HG03097 (cell line): ENCODE results near the gene ARHGAP31.
"Not testable (repeated sequence)": the region's sequence is repeated elsewhere in the genome, so short reads cannot be mapped to it uniquely, and the experiment has no call there.

Source experiments
- ATAC-seq: cut with Tn5 transposase; IDR thresholded peaks from one replicate; pipeline ENCODE4 v1.9.1; 2021; ENCODE audit not compliant: unreplicated experiment, low FRiP score

Gene ARHGAP31

DNA sequence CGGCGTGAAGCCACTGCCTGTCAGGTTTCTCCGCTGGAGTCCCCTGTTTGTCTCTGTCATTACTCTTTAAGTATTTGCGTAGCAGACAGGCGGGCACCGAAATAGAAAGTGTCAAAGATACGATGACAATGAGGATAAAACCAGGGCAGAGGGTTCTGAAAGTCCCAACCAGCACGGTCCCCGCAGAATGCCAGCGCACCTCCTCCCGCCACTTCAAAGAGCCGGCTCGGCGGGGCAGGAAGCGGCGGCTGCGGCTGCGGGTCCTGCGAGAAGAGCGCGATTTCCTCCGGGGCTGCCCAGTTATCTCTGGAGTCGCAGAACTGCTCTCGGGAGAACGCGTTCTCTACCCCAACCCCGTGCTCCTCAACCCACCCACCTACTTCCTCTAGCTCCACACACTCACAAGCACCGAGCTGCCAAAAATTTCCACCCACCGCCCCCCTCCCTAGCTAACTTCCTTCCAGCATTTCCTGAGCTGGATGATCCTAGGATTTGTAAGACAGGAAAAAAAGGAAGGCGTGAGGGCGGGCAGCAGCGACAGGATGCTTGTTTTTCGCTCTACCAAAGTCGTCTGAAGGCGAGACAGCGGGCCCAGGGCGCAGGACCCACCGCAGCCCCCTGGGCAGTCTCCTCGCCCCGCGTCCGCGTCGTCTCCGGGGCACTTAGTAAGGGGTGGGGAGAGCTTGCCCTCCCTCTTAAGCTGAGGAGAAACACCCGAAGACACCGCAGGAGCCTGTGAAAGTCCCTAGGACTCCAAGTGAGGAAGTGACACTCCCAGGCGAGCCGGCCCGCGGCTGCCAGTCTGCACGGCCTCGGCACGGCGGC is at the start of gene ARHGAP31:
Gene ARHGAP31 (plus strand): TSS at position 513 of the 825 bp plus-strand sequence. CDS start 522 bp downstream, outside the sequence.
- peak; percentile 54 for ATAC-seq

GRCh38 chr3:119245778-119246177 is 48.4 kb upstream of the ARHGAP31 start:
- no peak for ATAC-seq

DNA sequence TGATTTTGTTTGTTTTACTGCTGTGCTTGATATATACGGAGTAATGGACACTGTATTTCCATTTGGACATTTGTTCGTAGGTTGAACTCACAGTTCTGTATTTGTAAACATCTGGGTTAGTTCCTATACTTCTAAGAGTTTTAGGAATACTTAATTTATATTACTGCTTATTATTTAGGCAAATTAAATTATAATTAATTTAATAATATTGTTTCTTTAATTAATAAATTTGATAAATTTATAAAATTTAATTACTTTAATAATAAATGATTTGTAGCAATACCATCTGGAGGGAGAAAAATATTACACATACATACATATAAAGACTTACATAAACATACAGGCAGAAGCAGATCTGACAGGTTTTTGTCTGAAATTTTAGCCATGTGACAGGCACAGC is 39.0 kb upstream of the ARHGAP31 start:
- no peak for ATAC-seq

- ATAC-seq = no peak
Observed at GRCh38 chr3:119257111-119257510, 37.1 kb upstream of the ARHGAP31 start.

- no peak for ATAC-seq
Observed at GRCh38 chr3:119257654-119258410, 36.4 kb upstream of the ARHGAP31 start.

DNA sequence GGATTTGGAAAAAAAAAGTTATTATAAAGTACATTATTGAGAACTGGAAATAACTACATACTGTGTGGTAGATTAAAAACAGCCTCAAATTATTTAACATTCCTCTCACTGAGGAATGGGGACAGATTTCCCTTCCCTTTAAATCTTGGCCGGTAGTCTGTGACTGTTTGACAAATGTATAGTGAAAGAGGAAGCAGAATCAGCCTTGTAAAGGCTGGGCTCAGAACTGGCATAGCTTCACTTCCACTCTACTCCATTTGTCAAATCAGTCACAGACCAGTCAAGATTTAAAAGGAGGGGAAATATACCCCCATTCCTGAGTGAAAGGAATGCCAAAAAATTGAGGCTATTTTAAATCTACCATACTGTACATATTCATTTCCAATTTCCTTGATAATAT is 35.3 kb upstream of the ARHGAP31 start:
- peak; percentile 86 for ATAC-seq

DNA sequence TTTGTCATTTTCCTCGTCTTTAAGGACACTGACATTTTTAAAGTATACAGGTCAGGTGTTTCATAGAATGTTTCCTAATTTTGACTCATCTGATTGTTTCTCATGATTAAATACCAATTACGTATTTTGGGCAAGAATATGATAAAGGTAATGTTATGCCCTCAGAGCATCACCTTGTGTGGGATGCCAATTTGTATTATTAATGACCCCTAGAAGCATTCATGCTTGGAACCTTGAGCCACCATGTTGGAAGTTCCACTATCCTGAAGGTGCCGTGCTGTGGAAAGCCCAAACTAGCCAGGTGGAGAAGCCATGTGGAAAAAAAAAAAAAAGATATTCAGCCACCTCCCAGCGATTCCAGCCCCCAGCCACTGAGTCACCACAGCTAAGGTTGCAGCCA is 34.4 kb upstream of the ARHGAP31 start:
- no peak for ATAC-seq

DNA sequence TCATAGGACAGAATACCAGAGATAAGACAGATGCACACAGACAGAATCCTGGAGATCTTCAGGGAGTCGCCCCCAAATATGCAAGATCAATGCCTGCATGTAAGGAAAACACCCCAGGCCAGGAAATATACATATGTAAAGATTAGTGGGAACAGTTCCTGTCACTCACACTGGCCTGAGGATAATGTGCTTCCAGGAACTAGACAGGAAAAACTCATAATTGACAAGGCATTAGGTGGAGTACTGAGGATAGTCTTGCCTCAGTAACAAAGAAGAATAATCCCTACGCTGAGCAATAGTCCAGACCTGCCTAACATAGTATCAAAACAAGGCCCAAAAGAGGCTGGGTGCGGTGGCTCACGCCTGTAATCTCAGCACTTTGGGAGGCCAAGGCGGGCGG is 33.1 kb upstream of the ARHGAP31 start:
- no peak for ATAC-seq

GRCh38 chr3:119270212-119270611 is 24.0 kb upstream of the ARHGAP31 start:
- ATAC-seq = not testable (repeated sequence)

- ATAC-seq = no peak
Observed at GRCh38 chr3:119276680-119277079, 17.5 kb upstream of the ARHGAP31 start.

DNA sequence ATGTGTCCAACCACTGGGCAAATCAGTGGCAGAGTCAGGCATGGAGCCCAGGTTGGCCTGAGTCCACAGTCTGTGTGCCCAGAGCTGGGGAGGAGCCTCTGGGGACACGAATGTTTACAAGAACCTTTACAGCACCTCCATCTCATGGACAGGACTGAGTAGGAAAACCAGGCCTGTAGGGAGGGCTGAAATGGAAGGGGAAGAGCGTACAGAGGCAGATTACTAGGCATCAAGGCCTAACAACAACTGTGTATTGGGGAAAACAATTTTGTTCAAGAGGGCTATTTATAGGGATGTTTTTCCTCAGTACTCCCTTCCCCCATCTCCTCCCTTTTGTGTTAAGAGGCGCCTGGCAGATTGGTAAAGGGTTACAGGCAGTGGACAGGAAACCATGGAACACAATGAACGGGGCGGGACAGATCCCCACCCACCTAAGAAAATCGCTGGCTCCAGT is 15.1 kb upstream of the ARHGAP31 start:
- no peak for ATAC-seq

GRCh38 chr3:119279584-119280243 is 14.5 kb upstream of the ARHGAP31 start:
- no peak for ATAC-seq

DNA sequence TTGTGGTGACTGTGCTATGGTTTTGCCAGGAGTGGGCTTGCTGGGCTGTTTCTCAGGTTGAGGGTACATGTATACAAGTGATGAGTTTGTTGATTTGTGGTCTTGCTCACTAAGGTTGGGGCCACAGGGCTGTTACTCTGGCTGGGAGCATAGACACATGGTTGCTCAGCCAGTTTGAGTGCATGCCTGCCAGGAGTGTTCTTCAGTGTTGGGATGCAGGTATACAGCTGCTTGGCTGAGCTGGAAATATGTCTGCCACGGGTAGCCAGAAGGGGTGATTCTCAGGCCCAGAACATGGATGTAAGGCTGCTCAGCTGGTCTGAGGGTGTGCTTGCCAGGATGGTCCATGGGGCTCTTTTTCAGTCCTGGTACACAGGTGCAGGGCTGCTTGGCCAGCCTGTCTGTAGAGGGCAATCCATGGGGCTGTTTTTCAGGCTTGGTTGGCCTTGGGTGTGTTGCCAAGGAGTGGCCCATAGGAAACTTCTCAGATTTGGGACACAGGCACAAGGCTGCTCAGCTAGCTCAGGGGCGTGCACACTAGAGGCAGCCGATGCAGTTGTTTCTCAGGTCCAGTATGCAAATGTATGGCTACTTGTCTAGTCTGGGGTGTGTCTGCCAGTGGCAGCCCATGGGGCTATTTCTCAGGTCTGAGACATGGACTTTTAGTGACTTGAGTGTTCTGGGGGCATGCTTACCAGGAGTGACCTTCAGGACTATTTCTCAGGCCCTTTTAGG is 5.3 kb upstream of the ARHGAP31 start:
- no peak for ATAC-seq

GRCh38 chr3:119289404-119289770 is 4.8 kb upstream of the ARHGAP31 start:
- ATAC-seq = no peak

DNA sequence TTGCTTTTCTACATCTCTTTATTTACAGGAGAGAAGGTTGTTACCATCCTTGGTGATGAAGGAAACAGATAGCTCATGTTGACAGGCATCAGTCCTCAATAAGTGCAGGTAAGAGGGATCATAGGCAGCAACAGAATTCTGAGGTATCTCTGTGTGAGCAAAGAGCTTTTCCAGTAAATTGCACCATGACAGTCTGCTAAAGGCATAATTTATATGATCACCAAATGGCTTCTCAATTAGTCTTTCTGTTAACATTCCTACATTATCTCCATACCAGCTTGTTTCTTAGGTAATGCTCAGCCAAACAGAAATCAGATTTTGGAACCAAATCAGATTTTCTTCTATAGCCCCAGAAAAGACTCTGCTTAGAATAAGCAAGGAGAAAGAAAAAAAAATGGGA is 3.6 kb upstream of the ARHGAP31 start:
- no peak for ATAC-seq

- ATAC-seq = no peak
Observed at GRCh38 chr3:119291062-119291700, 3.0 kb upstream of the ARHGAP31 start.

DNA sequence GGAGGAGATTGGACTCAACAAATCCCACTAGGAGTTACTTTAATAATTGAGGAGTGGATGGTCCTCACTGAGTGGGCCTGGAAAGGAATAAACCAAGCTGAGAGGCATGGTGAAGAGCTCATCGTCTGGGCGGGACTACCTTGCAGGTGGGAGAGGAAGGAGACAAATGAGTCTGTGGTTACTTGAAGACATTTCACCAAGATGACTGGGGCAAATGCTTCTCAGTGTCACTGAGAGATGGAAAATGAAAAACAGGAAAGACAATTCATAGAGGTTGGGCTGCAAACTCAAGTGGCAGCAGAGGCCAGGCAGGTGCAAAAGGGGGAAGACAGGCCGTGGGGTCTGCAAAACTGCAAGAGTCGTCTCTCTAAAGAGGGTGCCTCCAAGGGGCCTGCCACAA is 1.5 kb upstream of the ARHGAP31 start:
- ATAC-seq = no peak

GRCh38 chr3:119293105-119293870 is 895 bp upstream of the ARHGAP31 start:
- no peak for ATAC-seq
